Measurements from ENCODE around the gene BOK.

DNA sequence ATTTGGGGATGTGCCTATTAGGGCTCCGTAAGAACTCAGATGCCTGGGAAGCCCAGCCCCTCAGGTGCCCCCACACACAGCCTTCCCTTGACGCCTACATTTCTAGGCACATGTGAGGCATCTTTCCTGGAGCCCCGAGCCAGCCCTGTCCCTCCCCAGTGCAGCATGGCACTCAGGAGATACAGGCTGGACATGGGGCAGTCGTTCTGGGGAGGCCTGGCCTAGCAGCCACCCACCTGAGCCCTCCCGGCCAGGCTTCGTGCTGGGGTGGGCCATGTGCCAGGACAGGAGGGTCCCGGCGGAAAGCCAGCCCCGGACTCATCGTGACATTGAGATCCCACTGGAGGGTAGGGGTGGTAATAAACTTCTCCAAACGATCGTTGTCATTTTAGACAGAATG is 15.2 kb downstream of the BOK start:
- no peak for TF ChIP-seq CTCF (IDR thresholded peaks at IDR 0.05)
- no peak for TF ChIP-seq POLR2A (IDR thresholded peaks at IDR 0.05)
